Caco-2 (cell line): ENCODE measurements around the gene KHDRBS1. TPM values are rescaled to one million over a fixed set of nuclear protein-coding genes. Genes with fewer than 3 reads are reported as not detected.
"Not testable (repeated sequence)": the region's sequence is repeated elsewhere in the genome, so short reads cannot be mapped to it uniquely, and the experiment has no call there.

Source experiments
- BruUV-seq: library from RNA; stranded (reverse); fragments of 400-500 nt; replicated peaks from 2 replicates; lab custom pipeline; 2021; lab: Mats Ljungman, UMichigan
- CTCF ChIA-PET: fragments of 300-600 bp; sonication (Branson Sonifier 250); formaldehyde crosslinking; loops from one replicate; lab custom pipeline; 2022; ENCODE audit warnings: antibody characterized with exemption; lab: Charles Lee
- POLR2A ChIA-PET: fragments of 300-600 bp; sonication (Branson Sonifier 250); formaldehyde crosslinking; loops from one replicate; lab custom pipeline; 2022; ENCODE audit warnings: antibody characterized with exemption; lab: Charles Lee
- DNase-seq, 2 experiments: peaks; one replicate each; pipeline versions ENCODE4 v3.0.0 to v3.0.0-alpha.2; 2020 to 2022
- H3K27me3 ChIP-seq: replicated peaks from 2 replicates; pipeline ENCODE4 v1.6.0; 2011; ENCODE audit warnings: low read length; ENCODE audit not compliant: control insufficient read depth, insufficient read depth
- H3K36me3 ChIP-seq: 2 replicates; pipeline ENCODE4 v1.5.1; 2011; ENCODE audit warnings: low read length; ENCODE audit not compliant: control insufficient read depth, insufficient read depth
- H3K4me1 ChIP-seq: fragments of 250-450 bp; sonication (Bioruptor Pico); 2 replicates; pipeline ENCODE4 v1.5.1; 2020; ENCODE audit warnings: mild to moderate bottlenecking
- H3K4me3 ChIP-seq: 2 replicates; pipeline ENCODE4 v1.5.1; 2011; ENCODE audit warnings: low read depth, mild to moderate bottlenecking, control low read depth, low read length
- H3K9me3 ChIP-seq: fragments of 250-450 bp; sonication (Bioruptor Pico); 2 replicates; pipeline ENCODE4 v1.5.1; 2020; ENCODE audit warnings: mild to moderate bottlenecking, moderate library complexity
- H3K27ac Mint-ChIP-seq: one replicate; pipeline ENCODE4 v1.8.0; 2022; ENCODE audit warnings: mixed read lengths; ENCODE audit not compliant: unreplicated experiment
- H3K27me3 Mint-ChIP-seq: one replicate; pipeline ENCODE4 v1.8.0; 2022; ENCODE audit warnings: mixed read lengths; ENCODE audit not compliant: insufficient read depth, unreplicated experiment
- H3K36me3 Mint-ChIP-seq: one replicate; pipeline ENCODE4 v1.8.0; 2022; ENCODE audit warnings: mild to moderate bottlenecking, mixed read lengths; ENCODE audit not compliant: insufficient read depth, unreplicated experiment
- H3K4me1 Mint-ChIP-seq: one replicate; pipeline ENCODE4 v1.8.0; 2022; ENCODE audit warnings: low read depth, mixed read lengths; ENCODE audit not compliant: unreplicated experiment
- H3K4me3 Mint-ChIP-seq: one replicate; pipeline ENCODE4 v1.8.0; 2022; ENCODE audit warnings: mild to moderate bottlenecking, moderate library complexity, mixed read lengths; ENCODE audit not compliant: unreplicated experiment
- H3K9me3 Mint-ChIP-seq: one replicate; pipeline ENCODE4 v1.8.0; 2022; ENCODE audit warnings: mixed read lengths; ENCODE audit not compliant: unreplicated experiment
- intact Hi-C: fragments of 100-400 bp; cut with micrococcal nuclease; formaldehyde crosslinking; loops from one replicate; pipeline ENCODE4 v1.10.0; 2022; ENCODE audit not compliant: unreplicated experiment
- total RNA-seq: library from RNA; stranded (reverse); gene quantifications from 2 replicates; pipeline ENCODE4 v1.2.3, GENCODE V29; 2022
- TF ChIP-seq, protein P1 (sequence below), 2 experiments: fragments of 200-600 bp in 1 of 2; IDR thresholded peaks; 1 replicate in 1 of 2; 2 replicates in 1 of 2; pipeline versions ENCODE4 v1.5.1 to v1.8.0; 2011 to 2022; ENCODE audit warnings: antibody characterized with exemption in 1 of 2, control low read depth in 1 of 2, inconsistent platforms in 1 of 2, low read depth in 1 of 2, low read length in 1 of 2, mild to moderate bottlenecking in 1 of 2, moderate library complexity in 1 of 2; ENCODE audit not compliant: insufficient read depth in 1 of 2, severe bottlenecking in 1 of 2, unreplicated experiment in 1 of 2

The KHDRBS1 gene
- total RNA-seq, 1 experiment from 2014 or later = 137 TPM

GRCh38 chr1:31991182-31991581, 22.5 kb upstream of the KHDRBS1 start:
- H3K4me3 Mint-ChIP-seq = no peak overlapping the region
- TF ChIP-seq, protein P1, sequence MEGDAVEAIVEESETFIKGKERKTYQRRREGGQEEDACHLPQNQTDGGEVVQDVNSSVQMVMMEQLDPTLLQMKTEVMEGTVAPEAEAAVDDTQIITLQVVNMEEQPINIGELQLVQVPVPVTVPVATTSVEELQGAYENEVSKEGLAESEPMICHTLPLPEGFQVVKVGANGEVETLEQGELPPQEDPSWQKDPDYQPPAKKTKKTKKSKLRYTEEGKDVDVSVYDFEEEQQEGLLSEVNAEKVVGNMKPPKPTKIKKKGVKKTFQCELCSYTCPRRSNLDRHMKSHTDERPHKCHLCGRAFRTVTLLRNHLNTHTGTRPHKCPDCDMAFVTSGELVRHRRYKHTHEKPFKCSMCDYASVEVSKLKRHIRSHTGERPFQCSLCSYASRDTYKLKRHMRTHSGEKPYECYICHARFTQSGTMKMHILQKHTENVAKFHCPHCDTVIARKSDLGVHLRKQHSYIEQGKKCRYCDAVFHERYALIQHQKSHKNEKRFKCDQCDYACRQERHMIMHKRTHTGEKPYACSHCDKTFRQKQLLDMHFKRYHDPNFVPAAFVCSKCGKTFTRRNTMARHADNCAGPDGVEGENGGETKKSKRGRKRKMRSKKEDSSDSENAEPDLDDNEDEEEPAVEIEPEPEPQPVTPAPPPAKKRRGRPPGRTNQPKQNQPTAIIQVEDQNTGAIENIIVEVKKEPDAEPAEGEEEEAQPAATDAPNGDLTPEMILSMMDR (IDR thresholded peaks at IDR 0.05; ENCODE audit: insufficient read depth in 1 of 2, low read depth in 1 of 2, low read length in 1 of 2, severe bottlenecking in 1 of 2, unreplicated experiment in 1 of 2) = no peak
- POLR2A ChIA-PET = no interaction called here

DNA sequence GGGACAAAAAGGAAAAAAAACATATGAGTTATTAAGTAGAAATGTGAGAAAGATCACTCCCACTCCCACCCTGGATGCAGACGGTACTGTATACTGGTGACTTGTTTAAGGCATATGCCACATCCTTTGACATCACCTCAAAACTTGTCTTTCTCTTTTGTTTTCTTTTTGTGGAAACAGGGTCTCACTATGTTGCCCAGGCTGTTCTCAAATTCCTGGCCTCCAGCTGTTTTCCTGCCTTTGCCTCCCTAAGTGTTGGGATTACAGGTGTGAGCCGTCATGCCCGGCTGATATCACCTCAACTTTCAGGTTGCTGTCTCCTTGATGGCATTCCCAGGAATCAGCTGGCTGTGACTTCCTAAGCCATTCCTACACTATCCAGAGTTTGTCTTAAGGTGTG, 18.4 kb upstream of the KHDRBS1 start:
- Mint-ChIP-seq H3K9me3 (no peaks in the 10 kb centered on the region), H3K4me3 (no peak overlapping the region), H3K36me3 (no peaks in the 10 kb centered on the region), H3K27me3 (no peaks in the 10 kb centered on the region), H3K4me1 (no peaks in the 10 kb centered on the region), H3K27ac (no peak overlapping the region)
- no peak for DNase-seq
- ChIA-PET CTCF (no interaction called here), POLR2A (no interaction called here)
- Histone ChIP-seq H3K4me1 (no peaks in the 10 kb centered on the region), H3K9me3 (no peaks in the 10 kb centered on the region), H3K36me3 (no peaks in the 10 kb centered on the region), H3K27me3 (no peaks in the 10 kb centered on the region), H3K4me3 (no peak overlapping the region)
- intact Hi-C loops = no loop called here
- no TSS peak for BruUV-seq
- TF ChIP-seq, protein P1 (IDR thresholded peaks at IDR 0.05; ENCODE audit: insufficient read depth in 1 of 2, low read depth in 1 of 2, low read length in 1 of 2, severe bottlenecking in 1 of 2, unreplicated experiment in 1 of 2) = no peak

More at GRCh38 chr1:31991182-31991581, 22.5 kb upstream of the KHDRBS1 start:
- no TSS peak for BruUV-seq
- no peaks in the 10 kb centered on the region for H3K4me1 Mint-ChIP-seq
- no peak overlapping the region for H3K27ac Mint-ChIP-seq
- no peaks in the 10 kb centered on the region for H3K9me3 ChIP-seq
- CTCF ChIA-PET = interaction anchor here (1.0 kb wide), 1 partner anchor 14 kb away, joined by 6 read pairs; no protein-coding TSS in a partner anchor
- H3K36me3 ChIP-seq = no peaks in the 10 kb centered on the region
- H3K27me3 ChIP-seq = no peaks in the 10 kb centered on the region
- H3K9me3 Mint-ChIP-seq = no peaks in the 10 kb centered on the region
- H3K36me3 Mint-ChIP-seq = no peaks in the 10 kb centered on the region
- H3K27me3 Mint-ChIP-seq = no peaks in the 10 kb centered on the region
- intact Hi-C loops = no loop called here
- H3K4me1 ChIP-seq = no peaks in the 10 kb centered on the region
- DNase-seq = no peak
- no peak overlapping the region for H3K4me3 ChIP-seq

DNA sequence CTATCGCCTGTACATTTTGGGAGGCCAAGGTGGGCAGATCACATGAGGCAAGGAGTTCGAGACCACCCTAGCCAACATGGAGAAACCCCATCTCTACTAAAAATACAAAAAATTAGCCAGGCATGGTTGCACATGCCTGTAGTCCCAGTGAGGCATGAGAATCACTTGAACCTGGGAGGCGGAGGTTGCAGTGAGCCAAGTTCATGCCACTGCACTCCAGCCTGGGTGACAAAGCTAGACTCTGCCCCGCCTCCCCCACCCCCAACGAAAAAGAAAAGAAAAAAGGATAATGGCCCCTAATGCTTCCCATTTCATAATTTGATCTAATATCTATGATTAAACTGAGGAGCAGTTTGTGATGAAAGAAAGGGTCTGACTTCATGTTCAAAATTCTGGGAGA, 17.5 kb upstream of the KHDRBS1 start:
- intact Hi-C loops, H3K9me3 Mint-ChIP-seq, BruUV-seq, H3K36me3 ChIP-seq, H3K27ac Mint-ChIP-seq, H3K4me1 Mint-ChIP-seq, H3K4me3 Mint-ChIP-seq, DNase-seq, H3K27me3 ChIP-seq, H3K9me3 ChIP-seq, CTCF ChIA-PET, H3K4me3 ChIP-seq, H3K4me1 ChIP-seq, H3K36me3 Mint-ChIP-seq, POLR2A ChIA-PET, H3K27me3 Mint-ChIP-seq: not testable (repeated sequence)

DNA sequence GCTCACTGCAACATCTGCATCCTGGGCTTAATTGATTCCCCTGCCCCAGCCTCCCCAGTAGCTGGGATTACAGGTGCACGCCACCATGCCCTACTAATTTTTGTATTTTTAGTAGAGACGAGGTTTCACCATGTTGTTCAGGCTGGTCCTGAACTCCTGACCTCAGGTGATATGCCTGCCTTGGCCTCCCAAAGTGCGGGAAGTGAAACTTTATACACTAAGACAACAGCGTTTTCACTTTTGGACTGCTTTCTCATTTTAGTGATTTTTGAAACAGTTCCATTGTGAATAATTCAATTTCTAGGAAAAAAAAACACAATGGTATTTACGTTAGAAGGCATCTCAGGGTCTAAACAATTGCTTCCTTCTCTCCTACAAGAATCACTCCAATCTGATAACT, 11.8 kb upstream of the KHDRBS1 start:
- no peak overlapping the region for H3K27ac Mint-ChIP-seq

DNA sequence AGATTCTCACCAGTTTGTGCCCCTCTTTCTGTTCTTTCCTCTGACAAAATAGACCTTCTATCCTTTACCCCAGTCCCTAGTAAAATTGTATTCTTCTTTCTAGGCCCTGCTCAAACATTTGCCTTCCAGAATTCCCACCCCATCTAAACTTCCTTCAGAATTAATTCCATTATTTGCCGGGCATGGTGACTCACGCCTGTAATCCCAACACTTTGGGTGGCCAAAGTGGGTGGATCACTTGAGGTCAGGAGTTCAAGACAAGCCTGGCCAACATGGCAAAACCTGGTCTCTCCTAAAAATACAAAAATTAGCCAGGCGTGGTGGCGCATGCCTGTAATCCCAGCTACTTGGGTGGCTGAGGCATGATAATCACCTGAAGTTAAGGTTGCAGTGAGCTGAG, 11.4 kb upstream of the KHDRBS1 start:
- intact Hi-C loops, H3K4me3 Mint-ChIP-seq, H3K27me3 ChIP-seq, H3K9me3 Mint-ChIP-seq, H3K36me3 ChIP-seq, H3K27me3 Mint-ChIP-seq, DNase-seq, H3K36me3 Mint-ChIP-seq, H3K27ac Mint-ChIP-seq, POLR2A ChIA-PET, CTCF ChIA-PET, H3K9me3 ChIP-seq, H3K4me1 Mint-ChIP-seq, BruUV-seq, H3K4me1 ChIP-seq, H3K4me3 ChIP-seq: not testable (repeated sequence)

More for the DNA sequence above, 11.8 kb upstream of the KHDRBS1 start:
- H3K4me1 Mint-ChIP-seq = no peaks in the 10 kb centered on the region
- Histone ChIP-seq H3K4me1 (no peaks in the 10 kb centered on the region), H3K27me3 (no peaks in the 10 kb centered on the region), H3K4me3 (no peak overlapping the region), H3K9me3 (no peaks in the 10 kb centered on the region), H3K36me3 (no peaks in the 10 kb centered on the region)
- CTCF ChIA-PET = no interaction called here
- H3K36me3 Mint-ChIP-seq = no peaks in the 10 kb centered on the region
- intact Hi-C loops = no loop called here
- H3K27me3 Mint-ChIP-seq = no peaks in the 10 kb centered on the region
- POLR2A ChIA-PET = no interaction called here
- TF ChIP-seq, protein P1 (IDR thresholded peaks at IDR 0.05; ENCODE audit: insufficient read depth in 1 of 2, low read depth in 1 of 2, low read length in 1 of 2, severe bottlenecking in 1 of 2, unreplicated experiment in 1 of 2) = no peak
- no TSS peak for BruUV-seq
- no peaks in the 10 kb centered on the region for H3K9me3 Mint-ChIP-seq
- no peak for DNase-seq
- no peak overlapping the region for H3K4me3 Mint-ChIP-seq
